GM21447 (cell line): ENCODE measurements around the gene MCEMP1.

Source experiments
- ATAC-seq: cut with Tn5 transposase; IDR thresholded peaks from one replicate; pipeline ENCODE4 v1.9.1; 2021; ENCODE audit not compliant: unreplicated experiment

MCEMP1 gene

GRCh38 chr19:7720351-7720750, 43.5 kb downstream of the MCEMP1 start:
- no peak for ATAC-seq

- ATAC-seq = no peak
These were observed 45.4 kb downstream of the MCEMP1 start for GRCh38 chr19:7722231-7722651.

DNA sequence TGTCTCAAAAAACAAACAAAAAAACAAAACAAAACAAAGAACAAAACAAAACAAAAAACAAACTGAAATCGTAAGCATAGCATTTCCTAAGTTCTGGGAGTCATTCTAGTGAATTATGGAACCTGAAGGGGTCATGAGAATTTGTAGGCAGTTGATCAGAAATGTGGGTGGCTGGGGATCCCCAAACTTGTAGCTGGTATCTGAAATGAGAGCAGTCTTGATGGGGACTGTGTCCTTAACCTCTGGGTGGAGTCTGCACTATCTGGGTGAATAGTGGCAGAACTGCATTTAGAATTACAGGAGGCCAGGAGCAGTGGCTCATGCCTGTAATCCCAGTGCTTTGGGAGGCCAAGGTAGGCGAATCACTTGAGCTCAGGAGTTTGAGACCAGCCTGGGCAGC, 48.9 kb downstream of the MCEMP1 start:
- no peak for ATAC-seq

GRCh38 chr19:7729211-7729610, 52.3 kb downstream of the MCEMP1 start:
- ATAC-seq = no peak
